CD4-positive, alpha-beta T cell treated with Interleukin-4 for 4 hours (primary cell): ENCODE measurements around the gene SLC16A6.
"Not testable (repeated sequence)": the region's sequence is repeated elsewhere in the genome, so short reads cannot be mapped to it uniquely, and the experiment has no call there.

ENCODE experiments used
- DNase-seq: peaks from one replicate; pipeline ENCODE4 v3.0.0-alpha.2; 2020

SLC16A6 gene

DNA sequence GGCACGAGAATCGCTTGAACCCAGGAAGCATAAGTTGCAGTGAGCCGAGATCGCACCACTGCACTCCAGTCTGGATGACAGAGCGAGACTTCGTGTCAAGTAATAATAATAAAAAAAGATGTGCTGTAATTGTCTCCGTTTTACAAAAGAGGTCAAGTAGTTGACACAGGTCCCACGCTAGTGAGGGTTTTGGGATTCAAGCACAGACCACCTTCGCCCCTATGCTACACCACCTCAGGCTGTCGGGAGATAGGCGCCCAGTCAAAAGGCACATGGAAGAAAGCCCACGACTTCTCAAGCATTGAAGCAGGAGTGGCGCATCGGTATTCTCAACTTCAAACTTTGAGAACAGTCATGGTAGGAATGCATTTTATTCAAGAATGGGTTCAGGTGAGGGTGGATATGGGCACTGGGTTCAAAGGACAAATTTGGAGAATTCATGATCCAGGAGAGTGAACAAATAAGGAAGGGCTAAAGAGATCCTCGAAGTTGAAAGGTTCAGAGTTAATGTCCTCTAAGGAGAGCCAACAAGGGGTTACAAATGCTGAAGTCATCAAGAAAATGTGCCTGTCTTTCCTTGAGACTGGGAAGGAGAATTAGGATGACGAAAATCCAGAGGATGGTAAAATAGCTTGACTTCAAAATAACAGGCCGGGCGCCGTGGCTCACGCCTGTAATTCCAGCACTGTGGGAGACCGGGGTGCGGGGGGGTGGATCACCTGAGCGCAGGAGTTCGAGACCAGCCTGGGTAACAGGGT, 44.5 kb downstream of the SLC16A6 start:
- DNase-seq, result no peak

DNA sequence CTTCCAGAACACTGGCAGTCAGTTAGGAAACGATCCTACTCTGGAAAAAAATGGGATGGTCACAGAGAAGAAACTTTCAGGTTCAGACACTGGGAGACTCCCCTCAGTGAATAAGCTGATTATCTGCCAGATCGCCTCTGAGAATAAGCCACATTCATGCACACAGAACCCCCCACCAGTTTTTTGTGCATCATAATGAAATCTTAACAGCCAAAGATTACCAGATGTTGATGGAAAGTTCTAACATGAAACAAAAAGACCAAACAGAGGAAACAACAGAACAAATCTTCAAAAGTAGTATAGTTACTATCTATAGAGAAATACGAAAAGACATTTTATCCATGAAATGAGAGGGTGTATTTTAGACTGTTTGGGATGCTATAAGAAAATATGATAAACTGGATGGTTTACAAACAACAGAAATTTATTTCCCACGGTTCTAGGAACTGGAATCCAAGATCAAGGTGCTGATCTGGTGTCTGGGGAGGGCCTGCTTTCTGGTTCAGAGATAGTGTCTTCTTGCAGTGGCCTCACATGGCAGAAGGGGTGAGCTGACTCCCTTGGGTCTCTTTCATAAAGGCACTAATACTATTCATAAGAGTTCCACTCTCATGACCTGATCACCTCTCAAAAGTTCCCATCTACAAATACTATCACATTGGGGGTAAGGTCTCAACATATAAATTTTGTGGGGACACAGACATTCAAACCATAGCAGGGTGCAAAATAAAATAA, 51.1 kb downstream of the SLC16A6 start:
- DNase-seq, result no peak

DNA sequence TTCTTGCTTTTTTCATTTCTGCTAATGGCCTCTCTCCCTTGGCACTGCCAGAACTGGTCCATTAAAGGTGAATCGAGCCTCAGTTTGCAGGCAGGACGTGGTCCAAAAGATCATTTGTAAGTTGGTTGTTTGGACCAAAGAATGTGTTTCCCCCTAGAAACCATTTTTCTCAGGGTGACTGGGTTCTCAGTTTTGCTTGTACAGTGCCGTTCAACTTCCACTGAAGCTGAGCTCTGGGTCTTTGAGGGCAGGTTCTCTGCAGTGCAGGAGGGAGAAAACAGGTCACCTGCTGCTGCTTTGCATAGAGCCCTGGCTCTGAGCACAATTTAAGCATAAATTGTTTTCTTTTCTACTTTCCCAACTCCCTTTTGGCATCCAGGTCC, 52.1 kb downstream of the SLC16A6 start:
- peak; percentile 64 for DNase-seq

DNA sequence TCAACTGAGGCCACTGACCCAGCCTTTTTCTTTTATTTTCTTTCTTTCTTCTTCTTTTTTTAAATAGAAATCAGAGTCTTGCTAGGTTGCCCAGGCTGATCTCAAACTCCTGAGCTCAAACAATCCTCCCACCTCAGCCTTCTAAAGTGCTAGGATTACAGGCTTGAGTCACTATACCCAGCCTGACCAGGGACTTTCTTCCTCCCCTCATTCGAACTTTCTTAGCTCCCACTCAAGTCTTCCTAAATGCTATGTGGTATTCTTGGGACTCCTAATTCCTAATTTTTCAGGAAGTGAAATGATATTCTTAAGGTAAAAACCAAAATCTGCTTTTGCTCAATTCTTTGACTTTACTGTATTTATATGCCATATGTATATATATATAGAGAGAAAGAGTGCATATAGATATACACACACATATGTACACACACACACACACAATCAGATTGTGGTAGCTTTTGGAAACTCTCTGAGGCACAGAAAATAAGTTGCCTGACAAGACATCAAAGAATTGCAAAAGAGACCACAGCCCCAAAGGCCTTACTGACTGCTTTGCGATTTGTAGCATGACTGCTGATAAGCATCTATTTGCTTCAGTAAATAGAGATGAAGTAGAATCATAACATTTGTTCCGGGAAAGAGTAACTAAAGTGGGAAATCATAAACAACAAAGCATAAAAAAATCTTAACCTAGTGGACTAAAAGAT, 52.6 kb downstream of the SLC16A6 start:
- DNase-seq, result peak; percentile 84

DNA sequence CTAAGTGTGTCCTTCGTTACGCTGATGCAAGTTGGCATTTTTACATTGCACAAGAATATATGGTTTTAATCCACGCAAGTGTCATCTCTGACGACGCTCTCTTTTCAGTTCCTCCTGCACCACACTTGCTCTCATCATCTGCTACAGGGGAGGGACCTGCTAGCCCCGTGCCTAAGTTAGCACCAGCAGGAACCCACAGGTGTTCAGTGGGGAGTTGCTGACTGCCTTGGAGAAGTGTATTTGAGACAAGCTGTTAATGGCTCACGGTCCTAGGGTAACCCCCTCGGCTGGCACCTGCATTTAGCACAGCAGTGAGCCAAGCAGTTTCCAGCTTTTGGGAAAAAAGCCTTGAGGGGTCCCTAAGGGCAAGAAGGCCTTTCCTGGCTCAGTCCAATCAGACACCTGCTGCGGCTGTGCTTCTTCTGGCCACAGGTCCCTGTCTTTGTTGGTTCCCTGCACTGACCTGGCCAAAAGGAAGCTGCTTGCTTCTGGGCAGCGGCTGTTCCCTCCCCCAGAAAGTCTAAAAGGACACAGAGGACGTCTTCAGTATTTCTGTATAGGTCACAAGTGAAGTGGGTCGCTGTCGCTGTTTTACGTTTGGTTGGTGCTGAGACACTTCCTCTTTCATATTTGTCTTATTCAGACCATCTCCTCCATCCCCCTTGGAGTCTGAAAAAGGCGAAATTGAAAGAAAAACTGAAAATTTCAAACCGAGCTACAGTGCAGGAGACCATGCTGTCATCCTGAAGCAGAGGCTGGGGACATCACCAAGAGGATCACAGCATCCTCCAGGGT, 53.4 kb downstream of the SLC16A6 start:
- DNase-seq, result peak; percentile 77

- DNase-seq, result not testable (repeated sequence)
Observed at GRCh38 chr17:68235336-68235791, 55.6 kb downstream of the SLC16A6 start.

GRCh38 chr17:68234726-68235335, 56.1 kb downstream of the SLC16A6 start:
- peak; percentile 91 for DNase-seq

DNA sequence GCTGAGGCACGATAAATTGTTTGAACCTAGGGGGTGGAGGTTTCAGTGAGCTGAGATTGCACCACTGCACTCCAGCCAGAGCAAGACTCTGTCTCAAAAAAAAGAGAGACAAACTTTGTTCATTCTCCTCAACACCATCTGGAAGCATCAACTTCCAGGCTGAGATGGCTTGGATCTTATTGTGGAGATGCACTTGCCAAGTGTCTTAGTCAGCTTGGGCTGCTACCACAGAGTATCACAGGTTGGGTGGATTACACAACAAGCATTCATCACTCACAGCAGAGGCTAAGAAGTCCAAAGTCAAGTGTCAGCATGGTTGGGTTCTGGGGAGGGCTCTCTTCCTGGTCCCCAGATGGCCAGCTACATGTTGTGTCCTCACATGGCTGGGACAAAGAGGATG, 58.2 kb downstream of the SLC16A6 start:
- DNase-seq, result not testable (repeated sequence)

DNA sequence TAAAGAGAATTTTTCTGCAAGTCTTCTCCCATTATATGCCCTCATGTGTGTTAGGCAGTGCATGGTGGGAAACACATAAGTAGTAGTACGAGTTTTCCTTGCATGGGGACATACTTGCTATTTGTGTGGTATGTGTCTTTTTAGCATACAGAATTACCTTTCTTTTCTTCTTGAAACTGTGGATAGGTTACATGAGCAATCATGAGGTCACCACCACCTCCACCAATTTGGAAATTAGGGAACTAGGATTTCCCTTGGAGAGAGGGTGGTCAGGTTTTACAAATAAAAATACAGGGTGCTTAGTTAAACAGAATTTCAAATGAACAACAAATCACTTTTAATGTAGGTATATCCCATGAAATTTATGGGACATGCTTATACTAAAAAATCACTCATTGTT, 59.4 kb downstream of the SLC16A6 start:
- DNase-seq, result no peak

GRCh38 chr17:68231131-68231530, 59.8 kb downstream of the SLC16A6 start:
- DNase-seq, result not testable (repeated sequence)

GRCh38 chr17:68229619-68230018, 61.3 kb downstream of the SLC16A6 start:
- no peak for DNase-seq

GRCh38 chr17:68228817-68229570, 61.9 kb downstream of the SLC16A6 start:
- DNase-seq, result no peak

GRCh38 chr17:68228039-68228680, 62.8 kb downstream of the SLC16A6 start:
- DNase-seq, result not testable (repeated sequence)

GRCh38 chr17:68225055-68225454, 65.9 kb downstream of the SLC16A6 start:
- not testable (repeated sequence) for DNase-seq

DNA sequence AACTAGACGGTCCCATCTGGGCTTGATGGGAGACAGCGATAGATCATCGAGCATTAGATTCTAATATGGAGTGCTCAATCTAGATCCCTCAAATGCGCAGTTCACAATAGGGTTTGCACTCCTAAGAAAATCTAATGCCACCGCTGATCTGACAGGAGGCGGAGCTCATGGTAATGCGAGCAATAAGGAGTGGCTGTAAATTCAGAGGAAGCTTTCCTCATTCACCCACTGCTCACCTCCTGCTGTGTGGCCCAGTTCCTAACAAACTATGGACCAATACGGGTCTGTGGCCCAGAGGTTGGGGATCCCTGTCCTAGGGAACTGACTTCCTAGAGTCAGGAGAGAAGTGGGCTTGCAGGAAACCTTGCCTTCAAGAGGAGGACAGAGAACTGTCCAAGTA, 68.3 kb downstream of the SLC16A6 start:
- no peak for DNase-seq

- no peak for DNase-seq
Observed at GRCh38 chr17:68221786-68222185, 69.1 kb downstream of the SLC16A6 start.

- not testable (repeated sequence) for DNase-seq
Observed at GRCh38 chr17:68220786-68221185, 70.1 kb downstream of the SLC16A6 start.

GRCh38 chr17:68220186-68220585, 70.7 kb downstream of the SLC16A6 start:
- DNase-seq, result not testable (repeated sequence)

DNA sequence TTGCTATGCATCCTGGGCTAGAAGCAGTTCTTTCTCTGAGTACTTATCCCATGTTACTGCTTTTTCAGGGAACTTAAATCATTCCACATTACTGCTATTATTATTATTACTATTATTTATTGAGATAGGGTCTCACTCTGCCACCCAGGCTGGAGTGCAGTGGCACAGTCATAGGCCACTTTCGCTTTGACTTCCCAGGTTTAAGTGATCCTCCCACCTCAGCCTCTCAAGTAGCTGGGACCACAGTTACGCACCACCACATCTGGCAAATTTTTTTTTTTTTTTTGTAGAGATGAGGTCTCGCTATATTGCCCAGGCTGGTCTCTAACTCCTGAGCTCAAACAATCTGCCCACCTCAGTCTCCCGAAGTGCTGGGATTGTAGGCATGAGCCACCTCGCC, 71.5 kb downstream of the SLC16A6 start:
- not testable (repeated sequence) for DNase-seq
